ENCODE data around the gene SPPL2C. TPM values are rescaled to one million over a fixed set of nuclear protein-coding genes. Genes with fewer than 3 reads are reported as not detected.
A peak's percentile ranks its signal among the peaks of the same experiment; 100 is the strongest.

SPPL2C gene
- total and polyA plus RNA-seq, 2 of the 13 experiments (the other 11 are each of a cell fraction or from before 2014, with no cell fraction given), result not detected

DNA sequence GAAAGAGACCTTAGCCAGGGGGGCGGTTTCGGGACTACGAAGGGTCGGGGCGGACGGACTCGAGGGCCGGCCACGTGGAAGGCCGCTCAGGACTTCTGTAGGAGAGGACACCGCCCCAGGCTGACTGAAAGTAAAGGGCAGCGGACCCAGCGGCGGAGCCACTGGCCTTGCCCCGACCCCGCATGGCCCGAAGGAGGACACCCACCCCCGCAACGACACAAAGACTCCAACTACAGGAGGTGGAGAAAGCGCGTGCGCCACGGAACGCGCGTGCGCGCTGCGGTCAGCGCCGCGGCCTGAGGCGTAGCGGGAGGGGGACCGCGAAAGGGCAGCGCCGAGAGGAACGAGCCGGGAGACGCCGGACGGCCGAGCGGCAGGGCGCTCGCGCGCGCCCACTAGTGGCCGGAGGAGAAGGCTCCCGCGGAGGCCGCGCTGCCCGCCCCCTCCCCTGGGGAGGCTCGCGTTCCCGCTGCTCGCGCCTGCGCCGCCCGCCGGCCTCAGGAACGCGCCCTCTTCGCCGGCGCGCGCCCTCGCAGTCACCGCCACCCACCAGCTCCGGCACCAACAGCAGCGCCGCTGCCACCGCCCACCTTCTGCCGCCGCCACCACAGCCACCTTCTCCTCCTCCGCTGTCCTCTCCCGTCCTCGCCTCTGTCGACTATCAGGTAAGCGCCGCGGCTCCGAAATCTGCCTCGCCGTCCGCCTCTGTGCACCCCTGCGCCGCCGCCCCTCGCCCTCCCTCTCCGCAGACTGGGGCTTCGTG, 49.5 kb downstream of the SPPL2C start, which contains the start of gene MAPT (continued):
- TF ChIP-seq ZBTB8A (CRISPR knock-in tag; IDR thresholded peaks at IDR 0.05; ENCODE audit: borderline replicate concordance, low read depth), result no peak
- TF ChIP-seq, protein P1, sequence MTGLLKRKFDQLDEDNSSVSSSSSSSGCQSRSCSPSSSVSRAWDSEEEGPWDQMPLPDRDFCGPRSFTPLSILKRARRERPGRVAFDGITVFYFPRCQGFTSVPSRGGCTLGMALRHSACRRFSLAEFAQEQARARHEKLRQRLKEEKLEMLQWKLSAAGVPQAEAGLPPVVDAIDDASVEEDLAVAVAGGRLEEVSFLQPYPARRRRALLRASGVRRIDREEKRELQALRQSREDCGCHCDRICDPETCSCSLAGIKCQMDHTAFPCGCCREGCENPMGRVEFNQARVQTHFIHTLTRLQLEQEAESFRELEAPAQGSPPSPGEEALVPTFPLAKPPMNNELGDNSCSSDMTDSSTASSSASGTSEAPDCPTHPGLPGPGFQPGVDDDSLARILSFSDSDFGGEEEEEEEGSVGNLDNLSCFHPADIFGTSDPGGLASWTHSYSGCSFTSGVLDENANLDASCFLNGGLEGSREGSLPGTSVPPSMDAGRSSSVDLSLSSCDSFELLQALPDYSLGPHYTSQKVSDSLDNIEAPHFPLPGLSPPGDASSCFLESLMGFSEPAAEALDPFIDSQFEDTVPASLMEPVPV (CRISPR knock-in tag; IDR thresholded peaks at IDR 0.05), result no peak
- TF ChIP-seq ZNF878 (CRISPR knock-in tag; IDR thresholded peaks at IDR 0.05), result no peak
- no peak for TF ChIP-seq ZNF703 (CRISPR knock-in tag; IDR thresholded peaks at IDR 0.05; ENCODE audit: borderline replicate concordance)
- TF ChIP-seq ZNF235 (CRISPR knock-in tag; IDR thresholded peaks at IDR 0.05; ENCODE audit: borderline replicate concordance), result no peak
- TF ChIP-seq SUZ12 (IDR thresholded peaks at IDR 0.05; ENCODE audit: low read depth, low read length), result no peak
- TF ChIP-seq, protein P2, sequence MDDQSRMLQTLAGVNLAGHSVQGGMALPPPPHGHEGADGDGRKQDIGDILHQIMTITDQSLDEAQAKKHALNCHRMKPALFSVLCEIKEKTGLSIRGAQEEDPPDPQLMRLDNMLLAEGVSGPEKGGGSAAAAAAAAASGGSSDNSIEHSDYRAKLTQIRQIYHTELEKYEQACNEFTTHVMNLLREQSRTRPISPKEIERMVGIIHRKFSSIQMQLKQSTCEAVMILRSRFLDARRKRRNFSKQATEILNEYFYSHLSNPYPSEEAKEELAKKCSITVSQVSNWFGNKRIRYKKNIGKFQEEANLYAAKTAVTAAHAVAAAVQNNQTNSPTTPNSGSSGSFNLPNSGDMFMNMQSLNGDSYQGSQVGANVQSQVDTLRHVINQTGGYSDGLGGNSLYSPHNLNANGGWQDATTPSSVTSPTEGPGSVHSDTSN (CRISPR knock-in tag; IDR thresholded peaks at IDR 0.05; ENCODE audit: borderline replicate concordance), result no peak
- TF ChIP-seq, protein P3, sequence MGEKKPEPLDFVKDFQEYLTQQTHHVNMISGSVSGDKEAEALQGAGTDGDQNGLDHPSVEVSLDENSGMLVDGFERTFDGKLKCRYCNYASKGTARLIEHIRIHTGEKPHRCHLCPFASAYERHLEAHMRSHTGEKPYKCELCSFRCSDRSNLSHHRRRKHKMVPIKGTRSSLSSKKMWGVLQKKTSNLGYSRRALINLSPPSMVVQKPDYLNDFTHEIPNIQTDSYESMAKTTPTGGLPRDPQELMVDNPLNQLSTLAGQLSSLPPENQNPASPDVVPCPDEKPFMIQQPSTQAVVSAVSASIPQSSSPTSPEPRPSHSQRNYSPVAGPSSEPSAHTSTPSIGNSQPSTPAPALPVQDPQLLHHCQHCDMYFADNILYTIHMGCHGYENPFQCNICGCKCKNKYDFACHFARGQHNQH (CRISPR knock-in tag; IDR thresholded peaks at IDR 0.05), result no peak; the same call in 1 of the 2 replicates
- TF ChIP-seq ZNF569 (CRISPR knock-in tag; IDR thresholded peaks at IDR 0.05; ENCODE audit: borderline replicate concordance), result no peak
- TF ChIP-seq ARNT2 (CRISPR knock-in tag; IDR thresholded peaks at IDR 0.05; ENCODE audit: low read depth), result peak; percentile 62
- no peak for TF ChIP-seq ZNF138 (CRISPR knock-in tag; IDR thresholded peaks at IDR 0.05; ENCODE audit: low read depth)
- TF ChIP-seq GATAD1 (CRISPR knock-in tag; IDR thresholded peaks at IDR 0.05), result peak; percentile 49
- TF ChIP-seq TRIM24 (CRISPR knock-in tag; IDR thresholded peaks at IDR 0.05), result no peak
- no peak for TF ChIP-seq CREM (IDR thresholded peaks at IDR 0.05)
- TF ChIP-seq CREM (CRISPR knock-in tag; IDR thresholded peaks at IDR 0.05), result no peak
- no peak for TF ChIP-seq REXO4 (CRISPR knock-in tag; IDR thresholded peaks at IDR 0.05; ENCODE audit: borderline replicate concordance)
- TF ChIP-seq ZNF766 (CRISPR knock-in tag; IDR thresholded peaks at IDR 0.05; ENCODE audit: borderline replicate concordance), result peak; percentile 75; the same call in 1 of the 2 replicates
- TF ChIP-seq HCFC1 (IDR thresholded peaks at IDR 0.05; ENCODE audit: low read depth, low read length), result peak; percentile 32; the same call in 1 of the 2 replicates
- no peak for TF ChIP-seq GATA4 (IDR thresholded peaks at IDR 0.05; ENCODE audit: borderline replicate concordance, low read depth)
- no peak for TF ChIP-seq ZNF615 (CRISPR knock-in tag; IDR thresholded peaks at IDR 0.05; ENCODE audit: borderline replicate concordance)
- TF ChIP-seq ZNF781 (CRISPR knock-in tag; IDR thresholded peaks at IDR 0.05; ENCODE audit: borderline replicate concordance, not compliant biosample characterization), result no peak
- TF ChIP-seq ELF4 (CRISPR knock-in tag; IDR thresholded peaks at IDR 0.05; ENCODE audit: borderline replicate concordance), result no peak
- TF ChIP-seq, protein P4, sequence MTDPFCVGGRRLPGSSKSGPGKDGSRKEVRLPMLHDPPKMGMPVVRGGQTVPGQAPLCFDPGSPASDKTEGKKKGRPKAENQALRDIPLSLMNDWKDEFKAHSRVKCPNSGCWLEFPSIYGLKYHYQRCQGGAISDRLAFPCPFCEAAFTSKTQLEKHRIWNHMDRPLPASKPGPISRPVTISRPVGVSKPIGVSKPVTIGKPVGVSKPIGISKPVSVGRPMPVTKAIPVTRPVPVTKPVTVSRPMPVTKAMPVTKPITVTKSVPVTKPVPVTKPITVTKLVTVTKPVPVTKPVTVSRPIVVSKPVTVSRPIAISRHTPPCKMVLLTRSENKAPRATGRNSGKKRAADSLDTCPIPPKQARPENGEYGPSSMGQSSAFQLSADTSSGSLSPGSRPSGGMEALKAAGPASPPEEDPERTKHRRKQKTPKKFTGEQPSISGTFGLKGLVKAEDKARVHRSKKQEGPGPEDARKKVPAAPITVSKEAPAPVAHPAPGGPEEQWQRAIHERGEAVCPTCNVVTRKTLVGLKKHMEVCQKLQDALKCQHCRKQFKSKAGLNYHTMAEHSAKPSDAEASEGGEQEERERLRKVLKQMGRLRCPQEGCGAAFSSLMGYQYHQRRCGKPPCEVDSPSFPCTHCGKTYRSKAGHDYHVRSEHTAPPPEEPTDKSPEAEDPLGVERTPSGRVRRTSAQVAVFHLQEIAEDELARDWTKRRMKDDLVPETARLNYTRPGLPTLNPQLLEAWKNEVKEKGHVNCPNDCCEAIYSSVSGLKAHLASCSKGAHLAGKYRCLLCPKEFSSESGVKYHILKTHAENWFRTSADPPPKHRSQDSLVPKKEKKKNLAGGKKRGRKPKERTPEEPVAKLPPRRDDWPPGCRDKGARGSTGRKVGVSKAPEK (CRISPR knock-in tag; IDR thresholded peaks at IDR 0.05; ENCODE audit: borderline replicate concordance), result no peak

Data from HepG2 (cell line).